HepG2 (cell line): Measurements from ENCODE around the gene TENT4B. TPM values are rescaled to one million over a fixed set of nuclear protein-coding genes. Genes with fewer than 3 reads are reported as not detected.

Experiments
- ATAD3A ChIP-seq: sonication (generic); formaldehyde crosslinking; IDR thresholded peaks from 2 replicates; pipeline ENCODE4 v1.4.0; 2020; ENCODE audit warnings: missing genetic modification reagents
- FOSL2 ChIP-seq: sonication (generic); formaldehyde crosslinking; IDR thresholded peaks from 2 replicates; pipeline ENCODE4 v1.4.0; 2020; ENCODE audit warnings: missing genetic modification reagents
- HOMEZ ChIP-seq: IDR thresholded peaks from 2 replicates; pipeline ENCODE4 v1.6.1; 2016; ENCODE audit warnings: low read depth
- JDP2 ChIP-seq: sonication (generic); formaldehyde crosslinking; IDR thresholded peaks from 2 replicates; pipeline ENCODE4 v1.8.1; 2022; ENCODE audit warnings: missing genetic modification reagents, borderline replicate concordance
- KAT8 ChIP-seq: IDR thresholded peaks from 2 replicates; pipeline ENCODE4 v1.6.1; 2016; ENCODE audit warnings: missing genetic modification reagents, missing compliant biosample characterization
- KDM1A ChIP-seq: IDR thresholded peaks from 2 replicates; pipeline ENCODE4 v1.6.1; 2016; ENCODE audit warnings: missing compliant biosample characterization
- MAFF ChIP-seq: IDR thresholded peaks from 2 replicates; pipeline ENCODE4 v1.6.1; 2011; ENCODE audit warnings: low read depth, low read length, improper control_type of control experiment
- MED1 ChIP-seq: sonication (generic); formaldehyde crosslinking; IDR thresholded peaks from 2 replicates; pipeline ENCODE4 v1.4.0; 2020; ENCODE audit warnings: missing genetic modification reagents
- NCOA1 ChIP-seq: sonication (generic); formaldehyde crosslinking; IDR thresholded peaks from 2 replicates; pipeline ENCODE4 v1.9.0; 2021; ENCODE audit warnings: missing genetic modification reagents
- RORA ChIP-seq: sonication (generic); formaldehyde crosslinking; IDR thresholded peaks from 2 replicates; pipeline ENCODE4 v1.5.0; 2020; ENCODE audit warnings: mild to moderate bottlenecking, missing genetic modification reagents, moderate library complexity
- RXRB ChIP-seq: IDR thresholded peaks from 2 replicates; pipeline ENCODE4 v1.6.1; 2016; ENCODE audit warnings: borderline replicate concordance, missing genetic modification reagents, missing compliant biosample characterization
- SATB2 ChIP-seq: sonication (generic); formaldehyde crosslinking; IDR thresholded peaks from 2 replicates; pipeline ENCODE4 v1.5.0; 2020; ENCODE audit warnings: missing genetic modification reagents
- ZNF564 ChIP-seq: sonication (generic); formaldehyde crosslinking; IDR thresholded peaks from 2 replicates; pipeline ENCODE4 v1.8.1; 2023; ENCODE audit warnings: mild to moderate bottlenecking, missing genetic modification reagents
- ZNF7 ChIP-seq: IDR thresholded peaks from 2 replicates; pipeline ENCODE4 v1.6.1; 2016; ENCODE audit warnings: missing biosample characterization, missing genetic modification reagents
- ZNF747 ChIP-seq: sonication (generic); formaldehyde crosslinking; IDR thresholded peaks from 2 replicates; pipeline ENCODE4 v1.8.1; 2023; ENCODE audit warnings: missing genetic modification reagents, mild to moderate bottlenecking, borderline replicate concordance
- polyA plus RNA-seq, 8 experiments: library from polyadenylated mRNA; depleted of rRNA in 3 of 8; stranded (reverse) in 7 of 8; unstranded in 1 of 8; fragments of >200 nt; fragmentation: Illumina TruSeq in 4 of 8; extraction: Trizol in 4 of 8; gene quantifications; 2 replicates each; pipeline versions ENCODE4 v1.2.1 to v1.2.3, GENCODE V29; 2011 to 2016; ENCODE audit warnings: low read depth in 4 of 8, missing spikeins in 1 of 8, mixed read lengths in 1 of 8; ENCODE audit not compliant: insufficient read depth in 1 of 8
- total RNA-seq, 5 experiments: library from RNA; depleted of rRNA; stranded (reverse); fragments of >200 nt; fragmentation: Illumina TruSeq; extraction: Trizol; gene quantifications; 2 replicates each; pipeline ENCODE4 v1.2.3, GENCODE V29; 2016; ENCODE audit warnings: low read depth in 1 of 5
- TF ChIP-seq, protein P1 (sequence below): sonication (generic); IDR thresholded peaks from 2 replicates; pipeline ENCODE4 v1.6.1; 2016; ENCODE audit warnings: low read depth, borderline replicate concordance

Gene TENT4B
- total and polyA plus RNA-seq, 2 of the 13 experiments (the other 11 are each of a cell fraction or from before 2014, with no cell fraction given), result 15.0 to 32.8 TPM

GRCh38 chr16:50263940-50264929 lies 111.1 kb downstream of the TENT4B start (continued):
- TF ChIP-seq MAFF, result peak; percentile 89
- TF ChIP-seq KDM1A (CRISPR knock-in tag), result peak; percentile 37; the same call in 1 of the 2 replicates
- TF ChIP-seq, protein P1, sequence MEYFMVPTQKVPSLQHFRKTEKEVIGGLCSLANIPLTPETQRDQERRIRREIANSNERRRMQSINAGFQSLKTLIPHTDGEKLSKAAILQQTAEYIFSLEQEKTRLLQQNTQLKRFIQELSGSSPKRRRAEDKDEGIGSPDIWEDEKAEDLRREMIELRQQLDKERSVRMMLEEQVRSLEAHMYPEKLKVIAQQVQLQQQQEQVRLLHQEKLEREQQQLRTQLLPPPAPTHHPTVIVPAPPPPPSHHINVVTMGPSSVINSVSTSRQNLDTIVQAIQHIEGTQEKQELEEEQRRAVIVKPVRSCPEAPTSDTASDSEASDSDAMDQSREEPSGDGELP, result peak; percentile 69; the same call in 1 of the 2 replicates
- peak; percentile 99 for TF ChIP-seq ZNF7 (CRISPR knock-in tag)
- no peak for TF ChIP-seq SATB2
- 0 out of 2 replicates have a peak, but pooled peaks have one; percentile 38 for TF ChIP-seq RXRB
- TF ChIP-seq FOSL2 (CRISPR knock-in tag), result peak; percentile 81
- no peak for TF ChIP-seq ZNF564 (CRISPR knock-in tag)
- no peak for TF ChIP-seq RORA (CRISPR knock-in tag)
- TF ChIP-seq HOMEZ (CRISPR knock-in tag), result 0 out of 2 replicates have a peak, but pooled peaks have one; percentile 13
- no peak for TF ChIP-seq ZNF747 (CRISPR knock-in tag)
- no peak for TF ChIP-seq NCOA1 (CRISPR knock-in tag)
- no peak for TF ChIP-seq JDP2 (CRISPR knock-in tag)
- peak; percentile 71 for TF ChIP-seq KAT8 (CRISPR knock-in tag)
- TF ChIP-seq ATAD3A (CRISPR knock-in tag), result no peak
- peak; percentile 35; the same call in 1 of the 2 replicates for TF ChIP-seq MED1 (CRISPR knock-in tag)
